HCT116 (cell line): ENCODE data around the gene MYH14. TPM values are rescaled to one million over a fixed set of nuclear protein-coding genes. Genes with fewer than 3 reads are reported as not detected.

Experiments
- ATAC-seq: fragments of 200-7000 bp; cut with Tn5 transposase; 2 replicates; pipeline ENCODE4 v1.9.1; 2020; ENCODE audit warnings: mild to moderate bottlenecking, moderate library complexity
- BruUV-seq: library from RNA; stranded (reverse); fragments of 400-500 nt; replicated peaks from 2 replicates; lab custom pipeline; 2021; lab: Mats Ljungman, UMichigan
- CTCF ChIA-PET: fragments of 300-600 bp; sonication (Branson Sonifier 250); formaldehyde crosslinking; loops from one replicate; lab custom pipeline; 2021; ENCODE audit warnings: antibody characterized with exemption; lab: Charles Lee
- POLR2A ChIA-PET: fragments of 300-600, 350-600 bp; sonication (Branson Sonifier 250); formaldehyde crosslinking; loops from one replicate; lab custom pipeline; 2021; ENCODE audit warnings: antibody characterized with exemption; lab: Charles Lee
- RAD21 ChIA-PET, 2 experiments: fragments of 300-600 bp; sonication (Branson Sonifier 250); formaldehyde crosslinking; loops; one replicate each; lab custom pipeline; 2023; ENCODE audit warnings: low total read pairs in 2 of 2; ENCODE audit not compliant: uncharacterized antibody in 2 of 2, unreplicated experiment in 2 of 2, low non-redundant PET in 1 of 2; lab: Charles Lee
- DNase-seq: peaks from one replicate; pipeline ENCODE4 v3.0.0-alpha.2; 2010; ENCODE audit warnings: low read depth, low spot score
- H2AFZ ChIP-seq: fragments of 200-600 bp; shearing (Covaris generic), sonication (generic); 2 replicates; pipeline ENCODE4 v1.6.1; 2017; ENCODE audit warnings: low read depth, mixed run types, mixed read lengths, antibody characterized with exemption, low read length; ENCODE audit not compliant: poor library complexity, severe bottlenecking
- H3K27ac ChIP-seq: 2 replicates; pipeline ENCODE4 v1.5.1; 2012; ENCODE audit warnings: low read depth, low read length
- H3K27me3 ChIP-seq: fragments of 200-600 bp; sonication (generic); 2 replicates; pipeline ENCODE4 v1.6.1; 2016; ENCODE audit warnings: mixed run types, low read length, mixed read lengths; ENCODE audit not compliant: insufficient read depth
- H3K36me3 ChIP-seq, 2 experiments: fragments of 200-500 bp in 1 of 2; fragments of 200-600 bp in 1 of 2; sonication (Bioruptor generic) in 1 of 2; sonication (generic) in 1 of 2; 2 replicates each; pipeline versions ENCODE4 v1.5.1 to v1.6.1; 2014 to 2016; ENCODE audit warnings: low read length in 2 of 2, inconsistent platforms in 1 of 2, mixed read lengths in 1 of 2, mixed run types in 1 of 2; ENCODE audit not compliant: insufficient read depth in 2 of 2, control insufficient read depth in 1 of 2
- H3K4me1 ChIP-seq, 2 experiments: fragments of 200-600 bp in 1 of 2; sonication (generic) in 1 of 2; 2 replicates each; pipeline versions ENCODE4 v1.5.1 to v1.6.1; 2012 to 2017; ENCODE audit warnings: low read length in 2 of 2, inconsistent platforms in 1 of 2, mild to moderate bottlenecking in 1 of 2, mixed read lengths in 1 of 2, mixed run types in 1 of 2, moderate library complexity in 1 of 2; ENCODE audit not compliant: insufficient read depth in 2 of 2, control insufficient read depth in 1 of 2
- H3K4me2 ChIP-seq: fragments of 200-600 bp; sonication (generic); 2 replicates; pipeline ENCODE4 v1.6.1; 2017; ENCODE audit warnings: mixed run types, low read length, mixed read lengths
- H3K4me3 ChIP-seq, 2 experiments: fragments of 200-600 bp in 1 of 2; sonication (generic) in 1 of 2; replicated peaks in 1 of 2; 2 replicates each; pipeline ENCODE4 v1.5.1; 2011 to 2016; ENCODE audit warnings: low read length in 2 of 2, control low read depth in 1 of 2, low read depth in 1 of 2, mild to moderate bottlenecking in 1 of 2, mixed read lengths in 1 of 2, mixed run types in 1 of 2
- H3K79me2 ChIP-seq: fragments of 200-600 bp; sonication (generic); 2 replicates; pipeline ENCODE4 v1.6.1; 2017; ENCODE audit warnings: mild to moderate bottlenecking, mixed run types, low read length, moderate library complexity, mixed read lengths; ENCODE audit not compliant: insufficient read depth
- H3K9ac ChIP-seq: fragments of 200-600 bp; sonication (generic); 2 replicates; pipeline ENCODE4 v1.6.1; 2016; ENCODE audit warnings: low read length, mixed read lengths
- H3K9me2 ChIP-seq: fragments of 200-600 bp; sonication (generic), shearing (Covaris generic); 2 replicates; pipeline ENCODE4 v1.6.1; 2017; ENCODE audit warnings: mixed run types, mild to moderate bottlenecking, moderate library complexity; ENCODE audit not compliant: insufficient read depth
- H3K9me3 ChIP-seq, 2 experiments: fragments of 200-500 bp in 1 of 2; fragments of 200-600 bp in 1 of 2; sonication (Bioruptor generic) in 1 of 2; sonication (generic) in 1 of 2; 2 replicates each; pipeline ENCODE4 v1.6.1; 2014 to 2017; ENCODE audit warnings: low read length in 2 of 2, mixed read lengths in 2 of 2, inconsistent platforms in 1 of 2, low read depth in 1 of 2, mild to moderate bottlenecking in 1 of 2, mixed run types in 1 of 2, moderate library complexity in 1 of 2; ENCODE audit not compliant: control insufficient read depth in 1 of 2, insufficient read depth in 1 of 2
- H4K20me1 ChIP-seq: fragments of 200-600 bp; sonication (generic), shearing (Covaris generic); 2 replicates; pipeline ENCODE4 v1.6.1; 2017; ENCODE audit warnings: mixed run types, mild to moderate bottlenecking, moderate library complexity; ENCODE audit not compliant: insufficient read depth
- ATF3 ChIP-seq: IDR thresholded peaks from 2 replicates; pipeline ENCODE4 v1.6.1; 2012
- CBX3 ChIP-seq: IDR thresholded peaks from 2 replicates; pipeline ENCODE4 v1.6.1; 2012; ENCODE audit warnings: low read depth
- CEBPB ChIP-seq: IDR thresholded peaks from 2 replicates; pipeline ENCODE4 v1.6.1; 2012; ENCODE audit warnings: low read depth
- EGR1 ChIP-seq: IDR thresholded peaks from 2 replicates; pipeline ENCODE4 v1.6.1; 2012; ENCODE audit warnings: low read depth
- ELF1 ChIP-seq: IDR thresholded peaks from 2 replicates; pipeline ENCODE4 v1.6.1; 2012; ENCODE audit warnings: low read depth, borderline replicate concordance
- JUND ChIP-seq: IDR thresholded peaks from 2 replicates; pipeline ENCODE4 v1.6.1; 2012
- POLR2AphosphoS5 ChIP-seq: IDR thresholded peaks from 2 replicates; pipeline ENCODE4 v1.6.1; 2011; ENCODE audit warnings: mild to moderate bottlenecking, low read depth, low read length, moderate library complexity
- SIN3A ChIP-seq: IDR thresholded peaks from 2 replicates; pipeline ENCODE4 v1.6.1; 2012; ENCODE audit warnings: low read depth
- YY1 ChIP-seq: IDR thresholded peaks from 2 replicates; pipeline ENCODE4 v1.6.1; 2011; ENCODE audit warnings: low read length, low read depth, moderate library complexity, mild to moderate bottlenecking; ENCODE audit not compliant: insufficient replicate concordance; ENCODE audit errors: extremely low read depth
- ZFX ChIP-seq: fragments of 450-650 bp; IDR thresholded peaks from 2 replicates; pipeline ENCODE4 v1.6.1; 2017
- ZNF274 ChIP-seq: fragments of 200-500 bp; sonication (Bioruptor generic); IDR thresholded peaks from 2 replicates; pipeline ENCODE4 v1.6.1; 2014; ENCODE audit warnings: mild to moderate bottlenecking, low read depth, low read length, inconsistent platforms
- intact Hi-C: fragments of 100-400 bp; cut with micrococcal nuclease; formaldehyde crosslinking; loops from 2 replicates; pipeline ENCODE4 v1.10.0; 2022
- total RNA-seq: library from RNA; stranded (reverse); gene quantifications from one replicate; pipeline ENCODE4 v1.2.1, GENCODE V29; 2021; ENCODE audit not compliant: unreplicated experiment
- TF ChIP-seq, protein P1 (sequence below): IDR thresholded peaks from 2 replicates; pipeline ENCODE4 v1.6.1; 2012; ENCODE audit warnings: low read depth
- TF ChIP-seq, protein P2 (sequence below): IDR thresholded peaks from 2 replicates; pipeline ENCODE4 v1.6.1; 2011; ENCODE audit warnings: mild to moderate bottlenecking, low read length, moderate library complexity; ENCODE audit not compliant: insufficient replicate concordance; ENCODE audit errors: extremely low read depth

The MYH14 gene
- total RNA-seq, 1 experiment from 2014 or later, result 60.1 TPM

DNA sequence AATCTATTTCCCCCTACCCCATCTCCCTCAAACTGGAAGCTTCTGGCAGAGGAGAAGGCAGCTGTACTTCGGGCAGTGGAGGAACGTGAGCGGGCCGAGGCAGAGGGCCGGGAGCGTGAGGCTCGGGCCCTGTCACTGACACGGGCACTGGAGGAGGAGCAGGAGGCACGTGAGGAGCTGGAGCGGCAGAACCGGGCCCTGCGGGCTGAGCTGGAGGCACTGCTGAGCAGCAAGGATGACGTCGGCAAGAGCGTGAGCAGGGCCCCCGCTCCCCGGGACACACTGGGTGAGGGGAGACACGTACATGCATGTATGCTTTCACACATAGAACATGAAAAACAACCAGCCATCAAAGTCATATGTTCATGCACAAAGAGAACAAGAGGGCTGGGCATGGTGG is 83.0 kb downstream of the MYH14 start:
- no TSS peak for BruUV-seq
- RAD21 ChIA-PET, result no interaction called here

More for the DNA sequence above, 83.0 kb downstream of the MYH14 start:
- Histone ChIP-seq H3K27ac (no peak overlapping the region), H3K4me3 (no peak overlapping the region), H3K27me3 (no peaks in the 10 kb centered on the region), H4K20me1 (no peaks in the 10 kb centered on the region), H3K4me1 (no peaks in the 10 kb centered on the region), H3K9me2 (no peaks in the 10 kb centered on the region), H3K4me2 (no peak overlapping the region), H3K79me2 (no peaks in the 10 kb centered on the region), H3K36me3 (peaks cover 0 to 33% of the 10 kb centered on the region in 2 experiments), H3K9me3 (peaks cover 0 to 6% of the 10 kb centered on the region in 2 experiments; a peak in 2 of 4 replicates), H3K9ac (no peak overlapping the region), H2AFZ (no peak overlapping the region)
- ChIA-PET POLR2A (no interaction called here), CTCF (no interaction called here)
- DNase-seq (no peak), ATAC-seq (no peak)
- TF ChIP-seq SIN3A (no peak), ZNF274 (no peak), ATF3 (no peak), CEBPB (no peak), EGR1 (no peak), ZFX (no peak), JUND (no peak), POLR2AphosphoS5 (no peak), ELF1 (no peak), YY1 (no peak), CBX3 (no peak)
- TF ChIP-seq, protein P1, sequence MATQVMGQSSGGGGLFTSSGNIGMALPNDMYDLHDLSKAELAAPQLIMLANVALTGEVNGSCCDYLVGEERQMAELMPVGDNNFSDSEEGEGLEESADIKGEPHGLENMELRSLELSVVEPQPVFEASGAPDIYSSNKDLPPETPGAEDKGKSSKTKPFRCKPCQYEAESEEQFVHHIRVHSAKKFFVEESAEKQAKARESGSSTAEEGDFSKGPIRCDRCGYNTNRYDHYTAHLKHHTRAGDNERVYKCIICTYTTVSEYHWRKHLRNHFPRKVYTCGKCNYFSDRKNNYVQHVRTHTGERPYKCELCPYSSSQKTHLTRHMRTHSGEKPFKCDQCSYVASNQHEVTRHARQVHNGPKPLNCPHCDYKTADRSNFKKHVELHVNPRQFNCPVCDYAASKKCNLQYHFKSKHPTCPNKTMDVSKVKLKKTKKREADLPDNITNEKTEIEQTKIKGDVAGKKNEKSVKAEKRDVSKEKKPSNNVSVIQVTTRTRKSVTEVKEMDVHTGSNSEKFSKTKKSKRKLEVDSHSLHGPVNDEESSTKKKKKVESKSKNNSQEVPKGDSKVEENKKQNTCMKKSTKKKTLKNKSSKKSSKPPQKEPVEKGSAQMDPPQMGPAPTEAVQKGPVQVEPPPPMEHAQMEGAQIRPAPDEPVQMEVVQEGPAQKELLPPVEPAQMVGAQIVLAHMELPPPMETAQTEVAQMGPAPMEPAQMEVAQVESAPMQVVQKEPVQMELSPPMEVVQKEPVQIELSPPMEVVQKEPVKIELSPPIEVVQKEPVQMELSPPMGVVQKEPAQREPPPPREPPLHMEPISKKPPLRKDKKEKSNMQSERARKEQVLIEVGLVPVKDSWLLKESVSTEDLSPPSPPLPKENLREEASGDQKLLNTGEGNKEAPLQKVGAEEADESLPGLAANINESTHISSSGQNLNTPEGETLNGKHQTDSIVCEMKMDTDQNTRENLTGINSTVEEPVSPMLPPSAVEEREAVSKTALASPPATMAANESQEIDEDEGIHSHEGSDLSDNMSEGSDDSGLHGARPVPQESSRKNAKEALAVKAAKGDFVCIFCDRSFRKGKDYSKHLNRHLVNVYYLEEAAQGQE, result no peak
- TF ChIP-seq, protein P2, sequence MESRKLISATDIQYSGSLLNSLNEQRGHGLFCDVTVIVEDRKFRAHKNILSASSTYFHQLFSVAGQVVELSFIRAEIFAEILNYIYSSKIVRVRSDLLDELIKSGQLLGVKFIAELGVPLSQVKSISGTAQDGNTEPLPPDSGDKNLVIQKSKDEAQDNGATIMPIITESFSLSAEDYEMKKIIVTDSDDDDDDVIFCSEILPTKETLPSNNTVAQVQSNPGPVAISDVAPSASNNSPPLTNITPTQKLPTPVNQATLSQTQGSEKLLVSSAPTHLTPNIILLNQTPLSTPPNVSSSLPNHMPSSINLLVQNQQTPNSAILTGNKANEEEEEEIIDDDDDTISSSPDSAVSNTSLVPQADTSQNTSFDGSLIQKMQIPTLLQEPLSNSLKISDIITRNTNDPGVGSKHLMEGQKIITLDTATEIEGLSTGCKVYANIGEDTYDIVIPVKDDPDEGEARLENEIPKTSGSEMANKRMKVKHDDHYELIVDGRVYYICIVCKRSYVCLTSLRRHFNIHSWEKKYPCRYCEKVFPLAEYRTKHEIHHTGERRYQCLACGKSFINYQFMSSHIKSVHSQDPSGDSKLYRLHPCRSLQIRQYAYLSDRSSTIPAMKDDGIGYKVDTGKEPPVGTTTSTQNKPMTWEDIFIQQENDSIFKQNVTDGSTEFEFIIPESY, result no peak
- intact Hi-C loops, result no loop called here
